HEK293 (cell line): Measurements from ENCODE around the gene PPIP5K2.

Experiments
- AEBP2 ChIP-seq: fragments of 450-650 bp; formaldehyde crosslinking; IDR thresholded peaks from 2 replicates; pipeline ENCODE4 v1.5.1; 2016; ENCODE audit warnings: missing biosample characterization, missing genetic modification characterization, borderline replicate concordance
- EGR2 ChIP-seq: fragments of 450-650 bp; formaldehyde crosslinking; IDR thresholded peaks from 2 replicates; pipeline ENCODE4 v1.5.1; 2016; ENCODE audit warnings: low read depth, missing biosample characterization, missing genetic modification characterization
- GFI1B ChIP-seq: fragments of 450-650 bp; formaldehyde crosslinking; IDR thresholded peaks from 2 replicates; pipeline ENCODE4 v1.5.1; 2016; ENCODE audit warnings: missing biosample characterization, missing genetic modification characterization
- GLI4 ChIP-seq: fragments of 450-650 bp; formaldehyde crosslinking; IDR thresholded peaks from 2 replicates; pipeline ENCODE4 v1.5.1; 2016; ENCODE audit warnings: missing biosample characterization, missing genetic modification characterization
- GLIS2 ChIP-seq: fragments of 450-650 bp; formaldehyde crosslinking; IDR thresholded peaks from 2 replicates; pipeline ENCODE4 v1.5.1; 2016; ENCODE audit warnings: missing biosample characterization, missing genetic modification characterization
- HIC1 ChIP-seq: fragments of 450-650 bp; formaldehyde crosslinking; IDR thresholded peaks from 2 replicates; pipeline ENCODE4 v1.5.1; 2016; ENCODE audit warnings: missing biosample characterization, missing genetic modification characterization
- KLF16 ChIP-seq: fragments of 450-650 bp; formaldehyde crosslinking; IDR thresholded peaks from 2 replicates; pipeline ENCODE4 v1.5.1; 2017; ENCODE audit warnings: missing biosample characterization, missing genetic modification characterization
- KLF9 ChIP-seq: fragments of 450-650 bp; formaldehyde crosslinking; IDR thresholded peaks from 2 replicates; pipeline ENCODE4 v1.5.1; 2016; ENCODE audit warnings: missing biosample characterization, missing genetic modification characterization, low read depth
- REPIN1 ChIP-seq: fragments of 450-650 bp; formaldehyde crosslinking; IDR thresholded peaks from 2 replicates; pipeline ENCODE4 v1.5.1; 2017; ENCODE audit warnings: missing biosample characterization, missing genetic modification characterization, low read depth
- SP3 ChIP-seq: fragments of 450-650 bp; formaldehyde crosslinking; IDR thresholded peaks from 2 replicates; pipeline ENCODE4 v1.5.1; 2016; ENCODE audit warnings: missing biosample characterization, missing genetic modification characterization
- WT1 ChIP-seq: fragments of 450-650 bp; formaldehyde crosslinking; IDR thresholded peaks from 2 replicates; pipeline ENCODE4 v1.5.1; 2016; ENCODE audit warnings: missing biosample characterization, missing genetic modification characterization
- ZBTB10 ChIP-seq: fragments of 450-650 bp; formaldehyde crosslinking; IDR thresholded peaks from 2 replicates; pipeline ENCODE4 v1.5.1; 2016; ENCODE audit warnings: missing biosample characterization, missing genetic modification characterization
- ZBTB17 ChIP-seq: fragments of 450-650 bp; formaldehyde crosslinking; IDR thresholded peaks from 2 replicates; pipeline ENCODE4 v1.5.1; 2016; ENCODE audit warnings: missing biosample characterization, missing genetic modification characterization
- ZBTB20 ChIP-seq: fragments of 450-650 bp; formaldehyde crosslinking; IDR thresholded peaks from 2 replicates; pipeline ENCODE4 v1.5.1; 2016; ENCODE audit warnings: missing biosample characterization, missing genetic modification characterization
- ZBTB26 ChIP-seq: fragments of 450-650 bp; formaldehyde crosslinking; optimal IDR thresholded peaks from 2 replicates; pipeline ENCODE3; 2016; ENCODE audit warnings: missing biosample characterization, mild to moderate bottlenecking, missing genetic modification characterization
- ZBTB48 ChIP-seq: fragments of 450-650 bp; formaldehyde crosslinking; IDR thresholded peaks from 2 replicates; pipeline ENCODE4 v1.5.1; 2016; ENCODE audit warnings: missing biosample characterization, missing genetic modification characterization
- ZBTB7A ChIP-seq: fragments of 450-650 bp; formaldehyde crosslinking; IDR thresholded peaks from 2 replicates; pipeline ENCODE4 v1.5.1; 2016; ENCODE audit warnings: low read depth, missing biosample characterization, missing genetic modification characterization
- ZBTB8A ChIP-seq: fragments of 450-650 bp; formaldehyde crosslinking; IDR thresholded peaks from 2 replicates; pipeline ENCODE4 v1.5.1; 2016; ENCODE audit warnings: missing biosample characterization, missing genetic modification characterization
- ZEB2 ChIP-seq: fragments of 450-650 bp; formaldehyde crosslinking; IDR thresholded peaks from 2 replicates; pipeline ENCODE4 v1.5.1; 2016; ENCODE audit warnings: missing biosample characterization, missing genetic modification characterization
- ZFP37 ChIP-seq: fragments of 450-650 bp; formaldehyde crosslinking; IDR thresholded peaks from 2 replicates; pipeline ENCODE4 v1.5.1; 2016; ENCODE audit warnings: missing biosample characterization, missing genetic modification characterization
- ZNF10 ChIP-seq: fragments of 450-650 bp; formaldehyde crosslinking; IDR thresholded peaks from 2 replicates; pipeline ENCODE4 v1.5.1; 2017; ENCODE audit warnings: missing biosample characterization, missing genetic modification characterization
- ZNF335 ChIP-seq: fragments of 450-650 bp; formaldehyde crosslinking; conservative IDR thresholded peaks from 2 replicates; pipeline ENCODE4 v1.5.1; 2016; ENCODE audit warnings: missing biosample characterization, missing genetic modification characterization
- ZNF341 ChIP-seq: fragments of 450-650 bp; formaldehyde crosslinking; IDR thresholded peaks from 2 replicates; pipeline ENCODE4; 2016; ENCODE audit warnings: low read depth, missing biosample characterization, missing genetic modification characterization
- ZNF423 ChIP-seq: fragments of 450-650 bp; formaldehyde crosslinking; IDR thresholded peaks from 2 replicates; pipeline ENCODE4 v1.5.1; 2016; ENCODE audit warnings: missing biosample characterization, missing genetic modification characterization
- ZNF501 ChIP-seq: fragments of 450-650 bp; formaldehyde crosslinking; IDR thresholded peaks from 2 replicates; pipeline ENCODE4 v1.5.1; 2016; ENCODE audit warnings: missing biosample characterization, missing genetic modification characterization
- ZNF530 ChIP-seq: fragments of 450-650 bp; formaldehyde crosslinking; IDR thresholded peaks from 2 replicates; pipeline ENCODE4 v1.5.1; 2016; ENCODE audit warnings: low read depth, missing biosample characterization, missing genetic modification characterization
- ZNF580 ChIP-seq: fragments of 450-650 bp; formaldehyde crosslinking; IDR thresholded peaks from 2 replicates; pipeline ENCODE4 v1.5.1; 2016; ENCODE audit warnings: missing biosample characterization, missing genetic modification characterization
- ZNF600 ChIP-seq: fragments of 450-650 bp; formaldehyde crosslinking; IDR thresholded peaks from 2 replicates; pipeline ENCODE4 v1.5.1; 2016; ENCODE audit warnings: missing biosample characterization, missing genetic modification characterization
- ZNF621 ChIP-seq: fragments of 450-650 bp; formaldehyde crosslinking; IDR thresholded peaks from 2 replicates; pipeline ENCODE4 v1.5.1; 2017; ENCODE audit warnings: missing biosample characterization, missing genetic modification characterization
- ZNF692 ChIP-seq: fragments of 450-650 bp; formaldehyde crosslinking; IDR thresholded peaks from 2 replicates; pipeline ENCODE4 v1.5.1; 2016; ENCODE audit warnings: missing biosample characterization, missing genetic modification characterization
- ZNF792 ChIP-seq: fragments of 450-650 bp; formaldehyde crosslinking; IDR thresholded peaks from 2 replicates; pipeline ENCODE4 v1.5.1; 2016; ENCODE audit warnings: missing biosample characterization, missing genetic modification characterization
- ZXDB ChIP-seq: fragments of 450-650 bp; formaldehyde crosslinking; IDR thresholded peaks from 2 replicates; pipeline ENCODE4 v1.5.1; 2016; ENCODE audit warnings: missing biosample characterization, missing genetic modification characterization

The PPIP5K2 gene

GRCh38 chr5:103258368-103258956 lies 138.4 kb downstream of the PPIP5K2 start, which contains the start of gene MACIR (continued):
- peak; percentile 90; the same call in 1 of the 2 replicates for TF ChIP-seq KLF9 (tag by site-specific recombination)
- TF ChIP-seq ZNF423: peak; percentile 18; the same call in 1 of the 2 replicates
- no peak for TF ChIP-seq ZNF621
- no peak for TF ChIP-seq ZNF335 (tag by site-specific recombination)
- 0 out of 2 replicates have a peak, but pooled peaks have one; percentile 58 for TF ChIP-seq REPIN1 (tag by site-specific recombination)
- TF ChIP-seq ZNF692 (tag by site-specific recombination): no peak
- peak; percentile 97 for TF ChIP-seq HIC1 (tag by site-specific recombination)
- peak; percentile 100 for TF ChIP-seq ZBTB8A
- 0 out of 2 replicates have a peak, but pooled peaks have one; percentile 48 for TF ChIP-seq GLI4 (tag by site-specific recombination)
- peak; percentile 78; the same call in 1 of the 2 replicates for TF ChIP-seq ZBTB7A (tag by site-specific recombination)
- TF ChIP-seq ZBTB26 (tag by site-specific recombination): no peak
- peak; percentile 34; the same call in 1 of the 2 replicates for TF ChIP-seq ZNF10 (tag by site-specific recombination)
- peak; percentile 99 for TF ChIP-seq EGR2
- TF ChIP-seq ZNF341 (tag by site-specific recombination): peak; percentile 63; the same call in 1 of the 2 replicates
- no peak for TF ChIP-seq ZNF530 (tag by site-specific recombination)
- peak; percentile 92; the same call in 1 of the 2 replicates for TF ChIP-seq ZFP37 (tag by site-specific recombination)
- 0 out of 2 replicates have a peak, but pooled peaks have one; percentile 29 for TF ChIP-seq ZNF580
- TF ChIP-seq ZXDB (tag by site-specific recombination): peak; percentile 83
- TF ChIP-seq ZNF600 (tag by site-specific recombination): peak; percentile 88
- TF ChIP-seq ZNF501 (tag by site-specific recombination): peak; percentile 98
- peak; percentile 92 for TF ChIP-seq ZEB2 (tag by site-specific recombination)
- TF ChIP-seq AEBP2 (tag by site-specific recombination): no peak
- TF ChIP-seq KLF16 (tag by site-specific recombination): peak; percentile 72
- TF ChIP-seq ZBTB17: peak; percentile 95
- peak; percentile 99 for TF ChIP-seq SP3 (tag by site-specific recombination)
- no peak for TF ChIP-seq ZNF792
- peak; percentile 91 for TF ChIP-seq ZBTB48 (tag by site-specific recombination)
- no peak for TF ChIP-seq GFI1B (tag by site-specific recombination)
- TF ChIP-seq ZBTB10 (tag by site-specific recombination): peak; percentile 87; the same call in 1 of the 2 replicates
- TF ChIP-seq WT1: peak; percentile 35; the same call in 1 of the 2 replicates
- TF ChIP-seq GLIS2: peak; percentile 81
- TF ChIP-seq ZBTB20: peak; percentile 87
